A549 treated with dexamethasone at 1 μM for 4 hours (cell line): Measurements from ENCODE around the gene MIEF2. TPM values are rescaled to one million over a fixed set of nuclear protein-coding genes. Genes with fewer than 3 reads are reported as not detected.

Experiments used
- total RNA-seq: library from RNA; stranded (reverse); fragments of 200-300 nt; extraction: Qiagen RNA extraction; gene quantifications from 5 replicates; pipeline ENCODE4 v1.2.3, GENCODE V29; 2022

MIEF2 gene, protein sequence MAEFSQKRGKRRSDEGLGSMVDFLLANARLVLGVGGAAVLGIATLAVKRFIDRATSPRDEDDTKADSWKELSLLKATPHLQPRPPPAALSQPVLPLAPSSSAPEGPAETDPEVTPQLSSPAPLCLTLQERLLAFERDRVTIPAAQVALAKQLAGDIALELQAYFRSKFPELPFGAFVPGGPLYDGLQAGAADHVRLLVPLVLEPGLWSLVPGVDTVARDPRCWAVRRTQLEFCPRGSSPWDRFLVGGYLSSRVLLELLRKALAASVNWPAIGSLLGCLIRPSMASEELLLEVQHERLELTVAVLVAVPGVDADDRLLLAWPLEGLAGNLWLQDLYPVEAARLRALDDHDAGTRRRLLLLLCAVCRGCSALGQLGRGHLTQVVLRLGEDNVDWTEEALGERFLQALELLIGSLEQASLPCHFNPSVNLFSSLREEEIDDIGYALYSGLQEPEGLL
- total RNA-seq = 4.7 to 9.4 TPM (median 9.0 TPM) in 5 replicates

GRCh38 chr17:18260332-18261145, at the start of gene MIEF2:
Gene MIEF2 (plus strand): TSS chr17:18260662. CDS start chr17:18262721, 2,059 bp downstream.

GRCh38 chr17:18225121-18225641, 35.3 kb upstream of the MIEF2 start, which contains the start of gene LLGL1:
Gene LLGL1 (plus strand): TSS chr17:18225635. CDS start chr17:18225683, 48 bp downstream.

DNA sequence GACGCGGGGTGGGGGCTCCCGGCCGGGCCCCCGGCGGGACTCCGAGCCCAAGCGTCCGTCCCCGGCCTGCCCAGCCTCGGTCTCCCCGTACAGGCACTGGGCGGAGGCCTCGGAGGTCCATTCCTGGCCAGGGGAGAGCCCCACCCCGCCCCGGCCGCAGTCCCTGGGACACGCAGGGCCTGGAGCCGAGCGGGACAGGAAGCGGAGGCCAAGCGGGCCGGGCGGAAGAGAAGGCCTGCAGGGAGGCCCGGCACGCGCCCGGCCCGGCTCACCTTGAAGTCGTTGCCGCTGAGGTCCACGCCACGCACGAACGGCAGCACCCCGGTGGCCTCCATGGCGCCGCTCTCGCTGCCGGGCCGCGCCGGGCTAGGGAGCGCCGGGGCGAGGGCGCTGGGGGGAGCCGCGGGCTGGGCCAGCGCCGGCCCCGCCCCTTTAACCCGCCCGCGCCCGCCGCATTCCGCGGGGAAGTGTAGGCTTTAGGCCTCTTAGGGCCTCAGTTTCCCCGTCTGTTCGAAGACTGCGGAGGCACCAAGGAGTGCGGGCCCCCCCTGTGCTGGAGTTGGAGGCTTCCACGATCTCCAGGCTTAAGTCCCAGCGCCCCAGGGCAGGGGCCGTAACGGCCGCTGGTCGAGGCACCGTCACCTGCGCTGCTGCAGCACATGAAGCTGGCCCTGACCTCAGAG, 2.0 kb upstream of the MIEF2 start, which contains the start of gene FLII:
Gene FLII (minus strand): TSS at position 383 of the 683 bp plus-strand sequence. CDS start 48 bp downstream, at position 335.

GRCh38 chr17:18314731-18315561, 54.5 kb downstream of the MIEF2 start, which contains the start of the genes SMCR8 and TOP3A:
Gene SMCR8 (plus strand): TSS chr17:18315293. CDS start chr17:18315790, 497 bp downstream.
Gene TOP3A (minus strand): TSS chr17:18314994. CDS start chr17:18314778, 216 bp downstream.

Other genes starting within 250 kb of the MIEF2 start
- 17.3 to 29.8 TPM (median 28.7 TPM) in 5 replicates for gene ATPAF2, start 221.5 kb upstream of the MIEF2 start, total RNA-seq
- gene GID4, start 221.3 kb upstream of the MIEF2 start, total RNA-seq = 8.9 to 11.8 TPM (median 10.9 TPM) in 5 replicates
- 43.4 to 49.2 TPM (median 47.4 TPM) in 5 replicates for gene DRG2, start 172.7 kb upstream of the MIEF2 start, total RNA-seq
- gene MYO15A, start 151.9 kb upstream of the MIEF2 start, total RNA-seq = 0.26 to 0.82 TPM (median 0.53 TPM) in 5 replicates
- gene ALKBH5, start 76.8 kb upstream of the MIEF2 start, total RNA-seq = 52.4 to 73.5 TPM (median 68.4 TPM) in 5 replicates
- 10.2 to 17.3 TPM (median 16.0 TPM) in 5 replicates for gene LLGL1, start 35.0 kb upstream of the MIEF2 start, total RNA-seq
- 223 to 289 TPM (median 266 TPM) in 5 replicates for gene FLII, start 1.9 kb upstream of the MIEF2 start, total RNA-seq
- gene TOP3A, start 54.3 kb downstream of the MIEF2 start, total RNA-seq = 26.3 to 38.0 TPM (median 36.8 TPM) in 5 replicates
- 12.7 to 18.4 TPM (median 16.7 TPM) in 5 replicates for gene SMCR8, start 54.6 kb downstream of the MIEF2 start, total RNA-seq
- gene SHMT1, start 102.9 kb downstream of the MIEF2 start, total RNA-seq = 41.0 to 49.8 TPM (median 48.3 TPM) in 5 replicates
- not detected in 5 replicates for gene EVPLL, start 117.1 kb downstream of the MIEF2 start, total RNA-seq
- 0.19 TPM in 1 of 5 replicates, not detected in the others for gene LGALS9C, start 216.1 kb downstream of the MIEF2 start, total RNA-seq